ENCODE measurements around the gene CLEC4E. TPM values are rescaled to one million over a fixed set of nuclear protein-coding genes. Genes with fewer than 3 reads are reported as not detected.
"Not testable (repeated sequence)": the region's sequence is repeated elsewhere in the genome, so short reads cannot be mapped to it uniquely, and the experiment has no call there.

CLEC4E gene
- total and polyA plus RNA-seq, 2 experiments from 2014 or later, result not detected

DNA sequence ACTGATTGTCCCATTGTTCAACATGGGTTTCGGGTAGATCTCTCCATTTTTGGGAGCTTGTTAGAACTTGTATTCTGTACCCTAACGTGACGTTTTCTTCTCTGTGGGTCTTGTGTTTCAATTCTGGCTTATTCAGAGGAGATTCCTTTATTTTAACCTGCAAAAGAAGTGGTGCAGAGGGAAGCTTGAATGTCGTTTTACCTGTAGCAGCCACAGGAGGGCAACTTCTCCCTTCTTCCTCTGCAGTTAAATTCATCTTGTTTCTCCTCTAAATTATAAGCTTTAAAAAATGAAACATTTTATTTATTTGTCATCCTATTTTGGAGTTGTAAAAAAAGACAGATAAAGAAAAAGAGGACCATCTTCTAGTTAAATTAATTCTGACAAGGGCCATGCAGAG lies 41.1 kb downstream of the CLEC4E start:
- no peaks in the 10 kb centered on the region for H3K36me3 ChIP-seq
- H3K27ac ChIP-seq, result no peak overlapping the region
- TF ChIP-seq, protein P1, sequence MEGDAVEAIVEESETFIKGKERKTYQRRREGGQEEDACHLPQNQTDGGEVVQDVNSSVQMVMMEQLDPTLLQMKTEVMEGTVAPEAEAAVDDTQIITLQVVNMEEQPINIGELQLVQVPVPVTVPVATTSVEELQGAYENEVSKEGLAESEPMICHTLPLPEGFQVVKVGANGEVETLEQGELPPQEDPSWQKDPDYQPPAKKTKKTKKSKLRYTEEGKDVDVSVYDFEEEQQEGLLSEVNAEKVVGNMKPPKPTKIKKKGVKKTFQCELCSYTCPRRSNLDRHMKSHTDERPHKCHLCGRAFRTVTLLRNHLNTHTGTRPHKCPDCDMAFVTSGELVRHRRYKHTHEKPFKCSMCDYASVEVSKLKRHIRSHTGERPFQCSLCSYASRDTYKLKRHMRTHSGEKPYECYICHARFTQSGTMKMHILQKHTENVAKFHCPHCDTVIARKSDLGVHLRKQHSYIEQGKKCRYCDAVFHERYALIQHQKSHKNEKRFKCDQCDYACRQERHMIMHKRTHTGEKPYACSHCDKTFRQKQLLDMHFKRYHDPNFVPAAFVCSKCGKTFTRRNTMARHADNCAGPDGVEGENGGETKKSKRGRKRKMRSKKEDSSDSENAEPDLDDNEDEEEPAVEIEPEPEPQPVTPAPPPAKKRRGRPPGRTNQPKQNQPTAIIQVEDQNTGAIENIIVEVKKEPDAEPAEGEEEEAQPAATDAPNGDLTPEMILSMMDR (IDR thresholded peaks at IDR 0.05; ENCODE audit: low read depth, low read length), result no peak
- H3K4me3 ChIP-seq, result no peak overlapping the region
- no peaks in the 10 kb centered on the region for H3K27me3 ChIP-seq
- no peak for DNase-seq (ENCODE audit: low read depth in 1 of 2, low spot score in 1 of 2)
- no peaks in the 10 kb centered on the region for H3K4me1 ChIP-seq (ENCODE audit: low read depth)
- no peaks in the 10 kb centered on the region for H3K9me3 ChIP-seq (ENCODE audit: low read depth)

DNA sequence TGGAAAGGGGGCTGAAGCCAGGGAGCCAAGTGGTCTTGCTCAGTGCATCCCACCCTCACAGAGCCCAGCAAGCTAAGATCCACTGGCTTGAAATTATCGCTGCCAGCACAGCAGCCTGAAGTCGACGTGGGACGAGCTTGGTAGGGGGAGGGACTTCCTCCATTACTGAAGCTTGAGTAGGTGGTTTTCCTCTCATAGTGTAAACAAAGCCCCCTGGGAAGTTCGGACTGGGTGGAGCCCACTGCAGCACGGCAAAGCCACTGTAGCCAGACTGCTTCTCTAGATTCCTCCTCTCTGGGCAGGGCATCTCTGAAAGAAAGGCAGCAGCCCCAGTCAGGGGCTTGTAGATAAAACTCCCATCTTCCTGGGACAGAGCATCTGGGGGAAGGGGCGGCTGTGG lies 44.6 kb downstream of the CLEC4E start:
- H3K4me3 ChIP-seq; DNase-seq (ENCODE audit: low read depth in 1 of 2, low spot score in 1 of 2); H3K4me1 ChIP-seq (ENCODE audit: low read depth); H3K27ac ChIP-seq; H3K36me3 ChIP-seq; H3K9me3 ChIP-seq (ENCODE audit: low read depth); H3K27me3 ChIP-seq: not testable (repeated sequence)

DNA sequence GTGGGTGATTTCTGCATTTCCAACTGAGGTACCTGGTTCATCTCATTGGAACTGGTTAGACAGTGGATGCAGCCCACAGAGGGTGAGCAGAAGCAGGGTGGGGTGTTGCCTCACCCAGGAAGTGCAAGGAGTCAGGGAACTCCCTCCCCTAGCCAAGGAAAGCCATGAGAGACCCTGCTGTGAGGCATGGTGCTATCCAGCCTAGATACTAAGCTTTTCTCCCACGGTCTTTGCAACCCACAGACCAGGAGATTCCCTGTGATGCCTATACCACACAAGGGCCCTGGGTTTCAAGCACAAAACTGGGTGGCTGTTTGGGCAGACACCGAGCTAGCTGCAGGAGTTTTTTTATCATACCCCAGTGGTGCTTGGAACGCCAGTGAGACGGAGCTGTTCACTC lies 45.0 kb downstream of the CLEC4E start:
- not testable (repeated sequence) for DNase-seq (ENCODE audit: low read depth in 1 of 2, low spot score in 1 of 2); H3K27me3 ChIP-seq; H3K4me3 ChIP-seq; H3K27ac ChIP-seq; H3K9me3 ChIP-seq (ENCODE audit: low read depth); H3K36me3 ChIP-seq; H3K4me1 ChIP-seq (ENCODE audit: low read depth)

DNA sequence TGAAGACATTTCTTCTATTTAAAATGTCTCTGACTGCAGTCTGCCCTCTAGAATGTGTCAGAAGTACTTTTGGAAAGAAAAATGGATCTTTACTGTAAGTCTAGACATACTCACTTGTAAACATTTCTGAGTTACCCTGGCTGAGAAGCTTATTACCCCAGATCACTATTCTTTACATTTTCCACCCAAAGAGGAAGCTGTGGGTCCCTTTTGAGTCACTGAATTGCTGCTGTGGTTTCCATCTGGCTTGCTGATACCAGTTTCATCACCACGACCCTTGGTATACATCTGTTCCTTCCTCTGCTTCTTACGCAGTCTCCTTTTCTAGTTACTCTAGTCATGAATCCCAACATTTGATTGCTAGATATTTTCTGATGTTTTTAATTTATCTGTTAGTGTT lies 47.6 kb downstream of the CLEC4E start:
- Histone ChIP-seq H3K27me3 (no peaks in the 10 kb centered on the region), H3K4me3 (no peak overlapping the region), H3K36me3 (no peaks in the 10 kb centered on the region), H3K9me3 (ENCODE audit: low read depth) (no peaks in the 10 kb centered on the region), H3K4me1 (ENCODE audit: low read depth) (no peaks in the 10 kb centered on the region), H3K27ac (no peak overlapping the region)
- TF ChIP-seq, protein P1 (IDR thresholded peaks at IDR 0.05; ENCODE audit: low read depth, low read length), result no peak
- no peak for DNase-seq (ENCODE audit: low read depth in 1 of 2, low spot score in 1 of 2)

DNA sequence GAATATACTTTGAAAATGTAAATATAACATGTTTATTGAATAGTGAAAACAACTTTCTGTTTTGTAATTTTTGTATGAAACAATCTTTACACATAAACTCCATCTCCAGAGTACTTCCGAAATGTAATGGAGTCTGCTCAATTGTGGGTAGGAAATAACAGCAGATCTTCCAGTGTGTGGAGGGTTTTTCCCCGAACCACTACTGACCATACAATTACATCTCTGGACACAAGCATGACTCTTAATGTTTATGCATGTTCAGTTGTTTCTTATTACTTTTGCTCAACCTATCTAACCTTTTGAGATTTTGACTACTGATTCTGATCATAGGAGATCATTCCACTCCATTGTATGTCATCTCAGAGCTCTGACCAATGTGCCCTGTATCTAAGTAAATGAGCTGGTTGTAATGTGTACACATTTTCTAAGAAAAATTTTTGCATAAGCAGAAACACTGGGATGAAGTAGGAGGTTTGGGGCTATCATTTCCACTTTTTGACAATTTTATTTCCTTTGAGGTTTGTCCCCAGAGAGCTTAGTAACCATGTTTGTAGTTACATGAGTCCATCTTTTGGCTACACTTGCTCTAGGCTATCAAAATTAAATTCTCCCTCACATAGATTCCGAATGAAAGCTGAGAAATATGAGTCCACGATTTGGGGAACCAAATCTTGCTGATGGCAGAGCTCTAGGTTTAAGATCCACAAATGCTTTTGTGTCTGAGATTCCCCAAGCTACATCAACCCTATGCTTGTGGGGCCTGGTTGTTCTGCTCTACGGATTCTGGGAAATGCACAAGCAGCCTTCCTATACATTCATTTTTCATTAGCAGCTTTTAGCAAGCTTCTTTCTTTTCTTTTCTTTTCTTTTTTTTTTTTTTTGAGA lies 48.8 kb downstream of the CLEC4E start:
- H3K4me3 ChIP-seq, result no peak overlapping the region
- DNase-seq (ENCODE audit: low read depth in 1 of 2, low spot score in 1 of 2), result no peak
- no peaks in the 10 kb centered on the region for H3K4me1 ChIP-seq (ENCODE audit: low read depth)
- no peaks in the 10 kb centered on the region for H3K9me3 ChIP-seq (ENCODE audit: low read depth)
- no peaks in the 10 kb centered on the region for H3K27me3 ChIP-seq
- no peaks in the 10 kb centered on the region for H3K36me3 ChIP-seq
- no peak overlapping the region for H3K27ac ChIP-seq
- TF ChIP-seq, protein P1 (IDR thresholded peaks at IDR 0.05; ENCODE audit: low read depth, low read length), result no peak

Other genes with a start within 250 kb of the CLEC4E start
- gene CLEC6A, start 84.9 kb downstream of the CLEC4E start, total RNA-seq, result 0.21 TPM in 1 of 2 replicates, not detected in the other
- gene CLEC6A, start 84.9 kb downstream of the CLEC4E start, polyA plus RNA-seq, result 0.26 TPM in 1 of 2 replicates, not detected in the other
- 0.45 and 0.56 TPM in 2 replicates for gene CLEC4D, start 27.4 kb downstream of the CLEC4E start, total RNA-seq
- gene CLEC4D, start 27.4 kb downstream of the CLEC4E start, polyA plus RNA-seq, result not detected in 2 replicates
- gene AICDA, start 72.0 kb upstream of the CLEC4E start, total RNA-seq, result 1.7 TPM in 1 of 2 replicates, not detected in the other
- gene AICDA, start 72.0 kb upstream of the CLEC4E start, polyA plus RNA-seq, result not detected in 2 replicates
- gene MFAP5, start 121.9 kb upstream of the CLEC4E start, total RNA-seq, result not detected in 2 replicates
- gene MFAP5, start 121.9 kb upstream of the CLEC4E start, polyA plus RNA-seq, result 0.10 TPM in 1 of 2 replicates, not detected in the other
- 52.1 and 70.9 TPM in 2 replicates for gene RIMKLB, start 157.1 kb upstream of the CLEC4E start, total RNA-seq
- gene RIMKLB, start 157.1 kb upstream of the CLEC4E start, polyA plus RNA-seq, result 47.7 and 51.4 TPM in 2 replicates